IMR-90 (cell line): ENCODE results near the gene UBE2D4.
"Not testable (repeated sequence)": the region's sequence is repeated elsewhere in the genome, so short reads cannot be mapped to it uniquely, and the experiment has no call there.

ENCODE experiments used
- BHLHE40 ChIP-seq: fragments of 150-350 bp; IDR thresholded peaks from 2 replicates; pipeline ENCODE4 v1.6.1; 2016; ENCODE audit warnings: mild to moderate bottlenecking, low read depth, low read length
- CTCF ChIP-seq: conservative IDR thresholded peaks from 2 replicates; pipeline ENCODE4 v1.5.1; 2012; ENCODE audit warnings: mild to moderate bottlenecking, low read depth, low read length, improper control_type of control experiment
- MAFK ChIP-seq: IDR thresholded peaks from 2 replicates; pipeline ENCODE4 v1.6.1; 2012; ENCODE audit warnings: low read depth, low read length, improper control_type of control experiment
- POLR2A ChIP-seq: IDR thresholded peaks from 2 replicates; pipeline ENCODE4 v1.6.1; 2012; ENCODE audit warnings: mild to moderate bottlenecking, low read depth, low read length
- RCOR1 ChIP-seq: IDR thresholded peaks from 2 replicates; pipeline ENCODE4 v1.6.1; 2012; ENCODE audit warnings: mild to moderate bottlenecking, low read length, improper control_type of control experiment; ENCODE audit not compliant: insufficient replicate concordance
- RFX5 ChIP-seq: IDR thresholded peaks from 2 replicates; pipeline ENCODE4 v1.8.0; 2012; ENCODE audit warnings: low read depth, mild to moderate bottlenecking, low read length, moderate library complexity
- SMC3 ChIP-seq: fragments of 150-350 bp; IDR thresholded peaks from 2 replicates; pipeline ENCODE4 v1.6.1; 2016; ENCODE audit warnings: low read depth, mild to moderate bottlenecking, antibody characterized with exemption, low read length, moderate library complexity
- USF2 ChIP-seq: fragments of 150-350 bp; IDR thresholded peaks from 2 replicates; pipeline ENCODE4 v1.6.1; 2017; ENCODE audit warnings: mild to moderate bottlenecking, antibody characterized with exemption, low read length, low read depth
- TF ChIP-seq, protein P1 (sequence below): fragments of 150-350 bp; IDR thresholded peaks from 2 replicates; pipeline ENCODE4 v1.6.1; 2016; ENCODE audit warnings: low read depth, mild to moderate bottlenecking, low read length, moderate library complexity, borderline replicate concordance

- TF ChIP-seq POLR2A, CTCF, RFX5, SMC3, RCOR1, MAFK, BHLHE40, USF2: not testable (repeated sequence)
- TF ChIP-seq, protein P1, sequence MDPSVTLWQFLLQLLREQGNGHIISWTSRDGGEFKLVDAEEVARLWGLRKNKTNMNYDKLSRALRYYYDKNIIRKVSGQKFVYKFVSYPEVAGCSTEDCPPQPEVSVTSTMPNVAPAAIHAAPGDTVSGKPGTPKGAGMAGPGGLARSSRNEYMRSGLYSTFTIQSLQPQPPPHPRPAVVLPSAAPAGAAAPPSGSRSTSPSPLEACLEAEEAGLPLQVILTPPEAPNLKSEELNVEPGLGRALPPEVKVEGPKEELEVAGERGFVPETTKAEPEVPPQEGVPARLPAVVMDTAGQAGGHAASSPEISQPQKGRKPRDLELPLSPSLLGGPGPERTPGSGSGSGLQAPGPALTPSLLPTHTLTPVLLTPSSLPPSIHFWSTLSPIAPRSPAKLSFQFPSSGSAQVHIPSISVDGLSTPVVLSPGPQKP = not testable (repeated sequence)
Observed at GRCh38 chr7:43987476-43987875, 61.2 kb downstream of the UBE2D4 start.
